ENCODE data around the gene ARPC5. TPM values are rescaled to one million over a fixed set of nuclear protein-coding genes. Genes with fewer than 3 reads are reported as not detected.

Gene ARPC5
- total and polyA plus RNA-seq, 2 donors (not counting 1 experiment from before 2014, with no cell fraction given): 28.3 to 103 TPM

GRCh38 chr1:183596500-183596899 is 39.1 kb downstream of the ARPC5 start:
- no peaks in the 10 kb centered on the region for H4K20me1 ChIP-seq (ENCODE audit: control insufficient read depth, insufficient read depth, low read length, poor library complexity, severe bottlenecking)
- H3K27ac ChIP-seq (ENCODE audit: low read length in 2 of 2): no peak overlapping the region
- no peak for ATAC-seq (ENCODE audit: low read depth)
- Mint-ChIP-seq H3K27me3 (no peaks in the 10 kb centered on the region), H3K4me3 (no peak overlapping the region), H3K9me3 (ENCODE audit: insufficient read depth) (no peaks in the 10 kb centered on the region), H3K27ac (no peak overlapping the region), H3K4me1 (peaks cover 34% of the 10 kb centered on the region)
- H3K9me3 ChIP-seq (ENCODE audit: control extremely low read depth in 1 of 3, control insufficient read depth in 2 of 3, insufficient read depth in 1 of 3, low read length in 2 of 3): no peaks in the 10 kb centered on the region
- 96% methylated on average over 4 of the region's 5 CpGs for WGBS (ENCODE audit: insufficient coverage)
- no peak overlapping the region for H2AFZ ChIP-seq (ENCODE audit: insufficient read depth, low read depth, low read length, poor library complexity, severe bottlenecking)
- TF ChIP-seq CTCF (IDR thresholded peaks at IDR 0.05) (no peak), EZH2 (IDR thresholded peaks at IDR 0.05; ENCODE audit: borderline replicate concordance, insufficient read depth, low read depth, low read length, poor library complexity, severe bottlenecking) (no peak)
- H3K36me3 ChIP-seq (replicated peaks in 1 of 2; ENCODE audit: control extremely low read depth in 1 of 2, control insufficient read depth in 1 of 2, extremely low read depth in 1 of 2, insufficient read depth in 2 of 2, low read length in 1 of 2): no peaks in the 10 kb centered on the region
- CTCF ChIA-PET: no interaction called here
- no peaks in the 10 kb centered on the region for H3K79me2 ChIP-seq (ENCODE audit: control insufficient read depth, insufficient read depth, low read length)
- H3K4me1 ChIP-seq (ENCODE audit: control insufficient read depth in 2 of 2, insufficient read depth in 2 of 2, low read length in 2 of 2): peaks cover 32 to 33% of the 10 kb centered on the region in 2 donors
- H3K9ac ChIP-seq (ENCODE audit: low read length): no peak overlapping the region
- no peaks in the 10 kb centered on the region for H3K27me3 ChIP-seq (replicated peaks in 1 of 4; ENCODE audit: control extremely low read depth in 1 of 4, control insufficient read depth in 3 of 4, insufficient read depth in 4 of 4, low read length in 3 of 4)
- intact Hi-C loops (cut with micrococcal nuclease): no loop called here
- no peak overlapping the region for H3K4me2 ChIP-seq (replicated peaks; ENCODE audit: low read depth, low read length, poor library complexity, severe bottlenecking)
- POLR2A ChIA-PET: no interaction called here
- no peak overlapping the region for H3K4me3 ChIP-seq (ENCODE audit: control extremely low read depth in 1 of 5, extremely low read depth in 1 of 5, insufficient read depth in 1 of 5, low read depth in 2 of 5, low read length in 4 of 5)
- no peak for DNase-seq

- no peak overlapping the region for H3K4me3 Mint-ChIP-seq
- Histone ChIP-seq H4K20me1 (ENCODE audit: control insufficient read depth, insufficient read depth, low read length, poor library complexity, severe bottlenecking) (no peaks in the 10 kb centered on the region), H3K27ac (ENCODE audit: low read length in 2 of 2) (no peak overlapping the region), H3K4me2 (replicated peaks; ENCODE audit: low read depth, low read length, poor library complexity, severe bottlenecking) (no peak overlapping the region), H3K4me1 (ENCODE audit: control insufficient read depth in 2 of 2, insufficient read depth in 2 of 2, low read length in 2 of 2) (peaks cover 42 to 43% of the 10 kb centered on the region in 2 donors), H3K9me3 (ENCODE audit: control extremely low read depth in 1 of 3, control insufficient read depth in 2 of 3, insufficient read depth in 1 of 3, low read length in 2 of 3) (no peaks in the 10 kb centered on the region), H2AFZ (ENCODE audit: insufficient read depth, low read depth, low read length, poor library complexity, severe bottlenecking) (no peak overlapping the region), H3K79me2 (ENCODE audit: control insufficient read depth, insufficient read depth, low read length) (no peaks in the 10 kb centered on the region), H3K36me3 (replicated peaks in 1 of 2; ENCODE audit: control extremely low read depth in 1 of 2, control insufficient read depth in 1 of 2, extremely low read depth in 1 of 2, insufficient read depth in 2 of 2, low read length in 1 of 2) (no peaks in the 10 kb centered on the region), H3K4me3 (ENCODE audit: control extremely low read depth in 1 of 5, extremely low read depth in 1 of 5, insufficient read depth in 1 of 5, low read depth in 2 of 5, low read length in 4 of 5) (no peak overlapping the region), H3K9ac (ENCODE audit: low read length) (no peak overlapping the region), H3K27me3 (replicated peaks in 1 of 4; ENCODE audit: control extremely low read depth in 1 of 4, control insufficient read depth in 3 of 4, insufficient read depth in 4 of 4, low read length in 3 of 4) (no peaks in the 10 kb centered on the region)
- H3K27me3 Mint-ChIP-seq: no peaks in the 10 kb centered on the region
- H3K9me3 Mint-ChIP-seq (ENCODE audit: insufficient read depth): no peaks in the 10 kb centered on the region
- POLR2A ChIA-PET: no interaction called here
- no peak for DNase-seq
- intact Hi-C loops (cut with micrococcal nuclease): no loop called here
- peaks cover 41% of the 10 kb centered on the region for H3K4me1 Mint-ChIP-seq
- CTCF ChIA-PET: interaction anchor here (1.3 to 1.5 kb wide), 2 partner anchors 11 to 15 kb away, joined by 3 to 4 read pairs; no protein-coding TSS in a partner anchor
- no peak overlapping the region for H3K27ac Mint-ChIP-seq
- no peak for ATAC-seq (ENCODE audit: low read depth)
- WGBS (ENCODE audit: insufficient coverage): 86% methylated on average over 1 of the region's 2 CpGs
- TF ChIP-seq EZH2 (IDR thresholded peaks at IDR 0.05; ENCODE audit: borderline replicate concordance, insufficient read depth, low read depth, low read length, poor library complexity, severe bottlenecking) (no peak), CTCF (IDR thresholded peaks at IDR 0.05) (no peak)
Observed at GRCh38 chr1:183595537-183595936, 40.0 kb downstream of the ARPC5 start.
